Common myeloid progenitor, CD34-positive (primary cell): ENCODE data around the gene EEF1AKMT2.
"Not testable (repeated sequence)": the region's sequence is repeated elsewhere in the genome, so short reads cannot be mapped to it uniquely, and the experiment has no call there.

ENCODE experiments used
- CTCF ChIA-PET: fragments of 350-600 bp; sonication (Branson Sonifier 250); formaldehyde crosslinking; loops from one replicate; lab custom pipeline; 2021; ENCODE audit warnings: antibody characterized with exemption; lab: Charles Lee
- POLR2A ChIA-PET: fragments of 350-600 bp; sonication (Branson Sonifier 250); formaldehyde crosslinking; loops from one replicate; lab custom pipeline; 2021; ENCODE audit warnings: antibody characterized with exemption; lab: Charles Lee
- DNase-seq, 3 donors: peaks; one replicate each; pipeline versions ENCODE4 v3.0.0 to v3.0.0-alpha.2; 2013
- H3K27ac ChIP-seq, 2 experiments: 1 replicate in 1 of 2; 2 replicates in 1 of 2; pipeline ENCODE4 v1.7.0; 2013; ENCODE audit warnings: inconsistent platforms in 2 of 2, low read length in 2 of 2, mild to moderate bottlenecking in 2 of 2, low read depth in 1 of 2, moderate library complexity in 1 of 2; ENCODE audit not compliant: severe bottlenecking in 2 of 2, insufficient read depth in 1 of 2, poor library complexity in 1 of 2
- H3K27me3 ChIP-seq, 5 experiments: replicated peaks in 2 of 5; 1 replicate in 3 of 5; 2 replicates in 2 of 5; pipeline versions ENCODE4 v1.6.1 to v1.7.0; 2013; ENCODE audit warnings: low read length in 4 of 5, mild to moderate bottlenecking in 2 of 5, moderate library complexity in 2 of 5, inconsistent platforms in 1 of 5; ENCODE audit not compliant: insufficient read depth in 5 of 5, control insufficient read depth in 4 of 5
- H3K36me3 ChIP-seq, 4 experiments: 1 replicate in 2 of 4; 2 replicates in 2 of 4; pipeline versions ENCODE4 v1.6.1 to v1.7.0; 2013; ENCODE audit warnings: low read length in 3 of 4, control low read depth in 1 of 4, mild to moderate bottlenecking in 1 of 4; ENCODE audit not compliant: control insufficient read depth in 4 of 4, insufficient read depth in 4 of 4
- H3K4me1 ChIP-seq, 4 experiments: 1 replicate in 3 of 4; 2 replicates in 1 of 4; pipeline versions ENCODE4 v1.6.1 to v1.7.1; 2013; ENCODE audit warnings: low read length in 3 of 4, mild to moderate bottlenecking in 3 of 4, control low read depth in 1 of 4, inconsistent platforms in 1 of 4, moderate library complexity in 1 of 4; ENCODE audit not compliant: control insufficient read depth in 4 of 4, insufficient read depth in 4 of 4; ENCODE audit errors: control extremely low read depth in 1 of 4
- H3K4me3 ChIP-seq, 7 experiments: 1 replicate in 4 of 7; 2 replicates in 3 of 7; pipeline versions ENCODE4 v1.5.1 to v1.7.0; 2013; ENCODE audit warnings: mild to moderate bottlenecking in 7 of 7, low read length in 6 of 7, moderate library complexity in 6 of 7, inconsistent platforms in 2 of 7, low read depth in 2 of 7, control low read depth in 1 of 7; ENCODE audit not compliant: insufficient read depth in 4 of 7, control insufficient read depth in 1 of 7; ENCODE audit errors: extremely low read depth in 1 of 7
- H3K9me3 ChIP-seq, 5 experiments: 1 replicate in 4 of 5; 2 replicates in 1 of 5; pipeline versions ENCODE4 v1.6.1 to v1.7.1; 2013; ENCODE audit warnings: low read length in 4 of 5, mild to moderate bottlenecking in 2 of 5, inconsistent platforms in 1 of 5, low read depth in 1 of 5, moderate library complexity in 1 of 5; ENCODE audit not compliant: control insufficient read depth in 4 of 5, insufficient read depth in 2 of 5; ENCODE audit errors: control extremely low read depth in 1 of 5
- WGBS: methylation state at CpG from one replicate; pipeline ENCODE4 v1.1.5; 2013; ENCODE audit not compliant: insufficient coverage; 5-methylcytosine and 5-hydroxymethylcytosine counted together

The EEF1AKMT2 gene

GRCh38 chr10:124748166-124748565 lies 43.5 kb downstream of the EEF1AKMT2 start:
- Histone ChIP-seq H3K27me3 (no peaks in the 10 kb centered on the region), H3K4me1 (peaks cover 0 to 11% (median 9%) of the 10 kb centered on the region in 4 experiments), H3K27ac (no peak overlapping the region), H3K36me3 (peaks cover 0 to 7% (median 5%) of the 10 kb centered on the region in 4 experiments), H3K4me3 (no peak overlapping the region), H3K9me3 (no peaks in the 10 kb centered on the region)
- ChIA-PET POLR2A (no interaction called here), CTCF (interaction anchor here (0.8 to 6.0 kb wide), 13 partner anchors 8 to 216 kb away, joined by 3 to 112 read pairs (median 4); partner anchors contain the start of gene EEF1AKMT2)
- WGBS = no CpG with 5 or more reads among the region's 3 CpGs
- DNase-seq = peak in 1 of 3 donors; percentile 26

- Histone ChIP-seq H3K4me3 (no peak overlapping the region), H3K9me3 (no peaks in the 10 kb centered on the region), H3K27ac (no peak overlapping the region), H3K4me1 (peaks cover 0 to 14% (median 12%) of the 10 kb centered on the region in 4 experiments), H3K36me3 (peaks cover 0 to 7% (median 5%) of the 10 kb centered on the region in 4 experiments), H3K27me3 (no peaks in the 10 kb centered on the region)
- ChIA-PET POLR2A (no interaction called here), CTCF (interaction anchor here (0.8 to 6.0 kb wide), 12 partner anchors 8 to 216 kb away, joined by 3 to 112 read pairs (median 4); no protein-coding TSS in a partner anchor)
- no peak for DNase-seq
- no CpG with 5 or more reads among the region's 1 CpG for WGBS
Measured at GRCh38 chr10:124747745-124748144, 43.9 kb downstream of the EEF1AKMT2 start.

DNA sequence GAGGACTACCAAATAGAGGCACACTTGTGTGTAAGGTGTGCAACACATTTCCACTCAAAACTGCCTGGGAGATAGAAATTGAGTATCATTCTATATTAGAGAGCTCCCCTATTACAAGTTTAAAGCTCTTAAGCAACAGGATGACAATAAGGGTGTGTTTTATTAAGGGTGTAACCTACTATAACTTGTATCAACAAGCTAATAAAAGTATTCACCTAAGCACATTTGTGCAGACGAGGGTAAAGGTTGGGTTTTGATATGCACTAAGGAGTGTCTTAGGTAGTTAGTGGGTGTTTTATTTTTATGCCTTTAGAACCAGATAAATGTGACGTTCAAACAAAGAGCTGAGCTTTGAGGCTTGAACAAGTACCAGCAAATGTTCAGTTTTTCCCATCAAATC lies 44.7 kb downstream of the EEF1AKMT2 start:
- DNase-seq = no peak
- Histone ChIP-seq H3K4me3 (no peak overlapping the region), H3K4me1 (peaks cover 2 to 21% (median 19%) of the 10 kb centered on the region in 4 experiments), H3K36me3 (peaks cover 0 to 7% (median 5%) of the 10 kb centered on the region in 4 experiments), H3K9me3 (no peaks in the 10 kb centered on the region), H3K27me3 (no peaks in the 10 kb centered on the region), H3K27ac (no peak overlapping the region)
- WGBS = no CpG with 5 or more reads among the region's 2 CpGs
- ChIA-PET POLR2A (interaction anchor here (0.6 kb wide), 2 partner anchors 69 to 98 kb away, joined by 3 to 4 read pairs; no protein-coding TSS in a partner anchor), CTCF (interaction anchor here (0.9 to 6.0 kb wide), 11 partner anchors 9 to 215 kb away, joined by 3 to 112 read pairs (median 3); no protein-coding TSS in a partner anchor)

DNA sequence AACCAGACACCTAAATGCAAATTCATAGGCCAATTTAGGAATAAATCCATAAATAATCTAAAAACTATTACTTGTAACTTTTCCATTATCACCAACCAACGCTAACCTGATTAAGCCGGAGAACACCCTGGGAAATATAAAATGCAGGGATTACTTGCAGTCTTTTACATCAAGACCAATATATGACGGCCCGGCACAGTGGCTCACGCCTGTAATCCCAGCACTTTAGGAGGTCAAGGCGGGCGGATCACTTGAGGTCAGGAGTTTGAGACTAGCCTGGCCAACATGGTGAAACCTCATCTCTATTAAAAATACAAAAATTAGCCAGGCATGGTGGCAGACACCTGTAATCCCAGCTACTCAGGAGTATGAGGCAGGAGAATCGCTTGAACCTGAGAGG lies 45.2 kb downstream of the EEF1AKMT2 start:
- 100% methylated on average over 6 of the region's 8 CpGs for WGBS
- H3K36me3 ChIP-seq, H3K9me3 ChIP-seq, H3K27ac ChIP-seq, H3K4me3 ChIP-seq, H3K27me3 ChIP-seq, DNase-seq: not testable (repeated sequence)
- POLR2A ChIA-PET = interaction anchor here (0.6 kb wide), 1 partner anchor 97 kb away, joined by 3 read pairs; no protein-coding TSS in a partner anchor
- H3K4me1 ChIP-seq = peaks cover 5 to 27% (median 25%) of the 10 kb centered on the region in 4 experiments
- CTCF ChIA-PET = interaction anchor here (0.7 to 6.0 kb wide), 15 partner anchors 10 to 752 kb away, joined by 3 to 112 read pairs (median 5); no protein-coding TSS in a partner anchor

- H3K4me1 ChIP-seq = peaks cover 8 to 35% (median 33%) of the 10 kb centered on the region in 4 experiments
- WGBS = 14% methylated on average over 2 of the region's 3 CpGs
- ChIA-PET CTCF (interaction anchor here (0.7 to 6.0 kb wide), 29 partner anchors 10 to 751 kb away, joined by 3 to 112 read pairs (median 3); no protein-coding TSS in a partner anchor), POLR2A (no interaction called here)
- H3K4me3 ChIP-seq = no peak overlapping the region
- peak; percentile 81 to 89 (median 84) for DNase-seq
- H3K27me3 ChIP-seq = no peaks in the 10 kb centered on the region
- no peaks in the 10 kb centered on the region for H3K9me3 ChIP-seq
- no peak overlapping the region for H3K27ac ChIP-seq
- peaks cover 0 to 7% (median 5%) of the 10 kb centered on the region in 4 experiments for H3K36me3 ChIP-seq
Measured at GRCh38 chr10:124745673-124746072, 46.0 kb downstream of the EEF1AKMT2 start.

DNA sequence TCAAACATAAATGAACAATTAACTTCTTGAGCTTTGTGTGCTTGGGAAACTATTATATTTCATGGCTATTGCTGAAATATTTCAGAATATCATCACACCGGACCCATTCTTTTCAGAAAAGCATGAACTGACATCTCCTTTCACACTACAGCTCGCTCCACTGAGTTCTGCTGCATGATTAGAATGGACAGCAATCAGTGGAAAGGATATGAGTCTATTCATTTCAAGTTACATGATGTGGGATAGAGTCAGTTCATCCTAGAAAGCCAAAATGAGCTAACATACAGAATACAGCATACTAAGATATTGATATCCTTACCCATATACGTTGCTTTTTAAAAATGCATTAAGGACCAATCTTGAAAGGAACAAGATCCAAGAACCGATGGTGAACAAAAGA lies 46.4 kb downstream of the EEF1AKMT2 start:
- peak overlapping the region in 1 of 2 experiments; percentile 62 for H3K27ac ChIP-seq
- no peaks in the 10 kb centered on the region for H3K27me3 ChIP-seq
- H3K9me3 ChIP-seq = no peaks in the 10 kb centered on the region
- peaks cover 0 to 7% (median 5%) of the 10 kb centered on the region in 4 experiments for H3K36me3 ChIP-seq
- H3K4me1 ChIP-seq = peaks cover 11 to 39% (median 37%) of the 10 kb centered on the region in 4 experiments
- WGBS = 60% methylated on average over 1 of the region's 4 CpGs
- ChIA-PET POLR2A (no interaction called here), CTCF (interaction anchor here (0.8 to 6.0 kb wide), 27 partner anchors 11 to 750 kb away, joined by 3 to 112 read pairs (median 4); no protein-coding TSS in a partner anchor)
- DNase-seq = no peak
- no peak overlapping the region for H3K4me3 ChIP-seq
